Astrocyte (in vitro differentiated cells and primary cell): ENCODE data around the gene PCID2.

Experiments used
- EZH2 ChIP-seq: IDR thresholded peaks from 2 replicates; pipeline ENCODE4 v1.6.1; 2012; ENCODE audit warnings: mild to moderate bottlenecking, low read length, inconsistent platforms; ENCODE audit not compliant: insufficient read depth
- TF ChIP-seq, protein P1 (sequence below): IDR thresholded peaks from 2 replicates; pipeline ENCODE4 v1.5.1; 2011; ENCODE audit warnings: low read depth, mild to moderate bottlenecking, inconsistent platforms, low read length, moderate library complexity; ENCODE audit not compliant: insufficient read depth

DNA sequence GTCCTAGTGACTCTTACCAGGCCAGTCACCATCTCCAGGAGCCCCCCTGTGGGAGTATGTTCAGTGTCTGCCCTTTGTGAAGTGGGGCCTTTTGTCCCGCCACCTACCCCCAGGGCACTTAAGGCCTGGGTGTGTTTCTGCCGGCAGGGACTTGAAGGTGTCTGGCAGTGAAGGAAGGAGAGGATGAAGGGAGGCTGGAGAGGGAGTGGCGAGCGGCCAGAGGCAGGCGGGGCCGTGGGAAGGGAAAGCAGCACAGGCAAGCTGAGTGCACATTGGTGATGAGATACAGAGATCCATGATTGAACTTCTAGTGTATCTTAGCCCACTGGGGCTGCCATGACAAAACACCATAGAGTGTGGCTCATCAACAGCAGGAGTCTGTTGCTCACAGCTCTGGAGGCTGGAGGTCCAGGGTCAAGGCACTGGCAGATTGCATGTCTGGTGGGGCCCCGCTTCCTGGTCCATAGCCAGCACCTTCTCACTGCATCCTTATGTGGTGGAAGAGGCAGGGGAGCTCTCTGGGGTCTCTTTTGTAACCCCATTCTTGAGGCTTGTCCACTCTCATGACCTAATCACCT, 18.5 kb upstream of the PCID2 start:
- TF ChIP-seq, protein P1, sequence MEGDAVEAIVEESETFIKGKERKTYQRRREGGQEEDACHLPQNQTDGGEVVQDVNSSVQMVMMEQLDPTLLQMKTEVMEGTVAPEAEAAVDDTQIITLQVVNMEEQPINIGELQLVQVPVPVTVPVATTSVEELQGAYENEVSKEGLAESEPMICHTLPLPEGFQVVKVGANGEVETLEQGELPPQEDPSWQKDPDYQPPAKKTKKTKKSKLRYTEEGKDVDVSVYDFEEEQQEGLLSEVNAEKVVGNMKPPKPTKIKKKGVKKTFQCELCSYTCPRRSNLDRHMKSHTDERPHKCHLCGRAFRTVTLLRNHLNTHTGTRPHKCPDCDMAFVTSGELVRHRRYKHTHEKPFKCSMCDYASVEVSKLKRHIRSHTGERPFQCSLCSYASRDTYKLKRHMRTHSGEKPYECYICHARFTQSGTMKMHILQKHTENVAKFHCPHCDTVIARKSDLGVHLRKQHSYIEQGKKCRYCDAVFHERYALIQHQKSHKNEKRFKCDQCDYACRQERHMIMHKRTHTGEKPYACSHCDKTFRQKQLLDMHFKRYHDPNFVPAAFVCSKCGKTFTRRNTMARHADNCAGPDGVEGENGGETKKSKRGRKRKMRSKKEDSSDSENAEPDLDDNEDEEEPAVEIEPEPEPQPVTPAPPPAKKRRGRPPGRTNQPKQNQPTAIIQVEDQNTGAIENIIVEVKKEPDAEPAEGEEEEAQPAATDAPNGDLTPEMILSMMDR = no peak
- no peak for TF ChIP-seq EZH2
